CD4-positive, alpha-beta memory T cell (primary cell): ENCODE results near the gene CSF1R. TPM values are rescaled to one million over a fixed set of nuclear protein-coding genes. Genes with fewer than 3 reads are reported as not detected.
A peak's percentile ranks its signal among the peaks of the same experiment; 100 is the strongest.
"Not testable (repeated sequence)": the region's sequence is repeated elsewhere in the genome, so short reads cannot be mapped to it uniquely, and the experiment has no call there.

ENCODE experiments used
- CTCF ChIA-PET: fragments of 350-600 bp; sonication (Branson Sonifier 250); formaldehyde crosslinking; loops from one replicate; lab custom pipeline; 2021; ENCODE audit warnings: inconsistent platforms; ENCODE audit not compliant: partially characterized antibody; lab: Charles Lee
- POLR2A ChIA-PET: fragments of 350-600 bp; sonication (Branson Sonifier 250); formaldehyde crosslinking; loops from one replicate; lab custom pipeline; 2021; ENCODE audit not compliant: partially characterized antibody; lab: Charles Lee
- DNase-seq, 5 donors: peaks; one replicate each; pipeline versions ENCODE4 v3.0.0 to v3.0.0-alpha.2; 2020 to 2022; ENCODE audit warnings: mixed read lengths in 1 of 5
- H3K27ac ChIP-seq: one replicate; pipeline ENCODE4 v1.7.0; 2013; ENCODE audit warnings: low read depth, low read length
- H3K27me3 ChIP-seq: 2 replicates; pipeline ENCODE4 v1.7.0; 2013; ENCODE audit warnings: mild to moderate bottlenecking, low read length, moderate library complexity; ENCODE audit not compliant: insufficient read depth
- H3K36me3 ChIP-seq: 2 replicates; pipeline ENCODE4 v1.7.0; 2013; ENCODE audit warnings: mild to moderate bottlenecking, low read length, moderate library complexity; ENCODE audit not compliant: insufficient read depth
- H3K4me1 ChIP-seq: 2 replicates; pipeline ENCODE4 v1.7.0; 2013; ENCODE audit warnings: mild to moderate bottlenecking, low read length, moderate library complexity; ENCODE audit not compliant: insufficient read depth
- H3K4me3 ChIP-seq, 2 donors: one replicate each; pipeline ENCODE4 v1.7.0; 2013; ENCODE audit warnings: low read length in 2 of 2, mild to moderate bottlenecking in 1 of 2
- H3K9me3 ChIP-seq, 2 donors: one replicate each; pipeline ENCODE4 v1.7.0; 2013; ENCODE audit warnings: low read length in 2 of 2, control low read depth in 1 of 2; ENCODE audit not compliant: control insufficient read depth in 1 of 2
- H3K27ac Mint-ChIP-seq, 7 donors: one replicate each; pipeline ENCODE4 v1.8.0; 2020 to 2021; ENCODE audit warnings: mixed read lengths in 7 of 7, mild to moderate bottlenecking in 6 of 7, inconsistent platforms in 3 of 7, moderate library complexity in 3 of 7
- H3K27me3 Mint-ChIP-seq, 2 donors: one replicate each; pipeline ENCODE4 v1.8.0; 2020 to 2021; ENCODE audit warnings: mixed read lengths in 2 of 2
- H3K36me3 Mint-ChIP-seq, 2 donors: one replicate each; pipeline ENCODE4 v1.8.0; 2020 to 2021; ENCODE audit warnings: mixed read lengths in 2 of 2, inconsistent platforms in 1 of 2, mild to moderate bottlenecking in 1 of 2
- H3K4me1 Mint-ChIP-seq, 4 donors: one replicate each; pipeline ENCODE4 v1.8.0; 2020 to 2021; ENCODE audit warnings: mixed read lengths in 4 of 4, mild to moderate bottlenecking in 1 of 4
- H3K4me3 Mint-ChIP-seq, 8 donors: one replicate each; pipeline ENCODE4 v1.8.0; 2020 to 2021; ENCODE audit warnings: mixed read lengths in 8 of 8, mild to moderate bottlenecking in 7 of 8, moderate library complexity in 6 of 8, inconsistent platforms in 3 of 8
- H3K9me3 Mint-ChIP-seq, 8 donors: one replicate each; pipeline ENCODE4 v1.8.0; 2020 to 2021; ENCODE audit warnings: mixed read lengths in 8 of 8, mild to moderate bottlenecking in 5 of 8, inconsistent platforms in 3 of 8, moderate library complexity in 1 of 8
- intact Hi-C: fragments of 100-400 bp; cut with micrococcal nuclease; formaldehyde crosslinking; loops from one replicate; pipeline ENCODE4 v1.15.1; 2023
- polyA plus RNA-seq, 2 donors: library from polyadenylated mRNA; unstranded; fragments of 300-500 nt; fragmentation: Illumina TruSeq; gene quantifications; one replicate each; pipeline ENCODE4 v1.2.3, GENCODE V29; 2021
- total RNA-seq, 2 experiments: library from RNA; stranded (reverse); gene quantifications; one replicate each; pipeline ENCODE4 v1.2.3, GENCODE V29; 2021

CSF1R gene
- total and polyA plus RNA-seq, 4 experiments from 2014 or later = 0.04 to 2.9 (median 1.3) TPM

DNA sequence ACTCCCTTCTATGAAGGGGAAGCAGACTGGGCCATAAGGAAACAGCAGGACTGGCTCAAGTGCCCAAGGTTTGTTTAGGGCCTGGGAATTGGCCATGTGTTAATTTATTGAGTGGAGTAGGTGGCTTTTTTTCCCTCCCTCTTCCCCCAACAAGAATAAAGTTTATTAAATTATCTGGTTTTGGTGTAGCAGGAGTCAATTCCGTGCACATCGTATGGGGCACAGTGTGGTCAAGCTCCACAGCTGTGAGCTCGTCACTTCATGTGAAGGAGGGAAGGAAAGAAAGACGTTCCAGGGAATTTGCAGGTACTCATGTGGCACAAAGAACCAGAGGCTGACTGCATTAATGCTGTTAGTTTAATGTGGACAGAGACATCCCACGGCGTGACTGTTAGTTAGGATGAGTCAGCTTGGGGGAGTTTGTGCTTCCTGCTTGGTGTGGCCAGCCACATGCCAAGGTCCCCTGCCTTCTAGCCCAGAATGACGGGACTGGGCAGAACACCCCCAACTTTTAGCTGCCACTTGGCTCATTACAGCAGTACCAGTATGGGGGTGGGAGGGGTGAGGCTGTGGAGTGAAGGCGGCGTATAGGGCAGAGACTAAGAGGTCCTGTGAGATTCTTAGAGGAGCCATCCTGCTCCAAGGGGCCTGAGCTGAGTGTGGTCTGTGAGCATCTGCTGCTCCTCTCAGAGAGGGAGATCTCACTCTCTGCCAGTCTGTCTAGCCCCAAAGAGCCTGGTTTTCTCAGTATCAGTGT lies 33.2 kb downstream of the CSF1R start:
- Histone ChIP-seq H3K27me3 (no peaks in the 10 kb centered on the region), H3K27ac (no peak overlapping the region), H3K36me3 (peaks cover 51% of the 10 kb centered on the region), H3K4me3 (no peak overlapping the region), H3K9me3 (no peaks in the 10 kb centered on the region), H3K4me1 (no peaks in the 10 kb centered on the region)
- Mint-ChIP-seq H3K4me3 (no peak overlapping the region), H3K27ac (peak overlapping the region in 2 of 7 donors; percentile 12 to 60), H3K4me1 (peaks cover 0 to 2% (median under 1%) of the 10 kb centered on the region in 4 donors), H3K27me3 (no peaks in the 10 kb centered on the region), H3K36me3 (peaks cover 48 to 73% of the 10 kb centered on the region in 2 donors), H3K9me3 (no peaks in the 10 kb centered on the region)
- POLR2A ChIA-PET = no interaction called here
- intact Hi-C loops = no loop called here
- CTCF ChIA-PET = no interaction called here
- no peak for DNase-seq

DNA sequence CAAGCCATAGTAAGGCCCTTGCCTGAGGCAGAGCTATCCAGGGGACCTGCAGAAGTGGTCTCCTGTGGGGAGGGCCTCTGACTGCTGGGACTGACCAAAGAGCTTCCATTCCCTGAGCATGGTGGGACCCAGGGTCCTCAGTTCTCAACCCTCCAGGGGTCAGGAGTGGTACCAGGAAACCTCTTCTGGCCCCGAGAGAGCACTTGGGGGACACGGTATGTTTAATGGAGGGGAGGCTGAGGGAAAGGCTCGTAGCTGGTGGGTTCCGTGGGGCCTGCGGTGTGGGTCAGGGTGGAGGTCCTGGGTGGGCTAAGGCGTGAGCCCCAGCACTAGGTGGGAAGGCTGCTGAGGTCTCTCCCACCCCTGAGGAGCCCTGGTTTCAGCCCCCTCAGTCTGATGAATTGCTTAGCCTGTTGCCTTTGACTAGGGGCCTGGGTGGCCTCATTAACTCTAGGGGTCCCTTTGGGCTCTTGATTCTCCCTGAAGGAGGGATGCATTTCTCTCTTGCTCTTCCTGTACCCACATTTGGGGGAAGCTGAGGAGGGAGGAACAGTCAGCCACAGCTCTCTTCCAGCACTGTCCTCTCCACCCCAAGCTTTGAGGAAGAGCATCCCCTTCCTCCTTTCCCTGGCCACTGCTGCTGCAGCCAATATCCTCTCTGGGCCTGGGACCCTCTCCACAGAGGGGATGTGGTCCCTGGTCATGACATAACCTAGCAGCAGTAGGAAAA lies 34.0 kb downstream of the CSF1R start:
- Mint-ChIP-seq H3K9me3 (no peaks in the 10 kb centered on the region), H3K27me3 (no peaks in the 10 kb centered on the region), H3K4me3 (no peak overlapping the region), H3K36me3 (peaks cover 49 to 81% of the 10 kb centered on the region in 2 donors), H3K4me1 (peaks cover 0 to 1% (median 0%) of the 10 kb centered on the region in 4 donors), H3K27ac (peak overlapping the region in 1 of 7 donors; percentile 23)
- intact Hi-C loops = no loop called here
- DNase-seq = no peak
- Histone ChIP-seq H3K27me3 (no peaks in the 10 kb centered on the region), H3K4me1 (no peaks in the 10 kb centered on the region), H3K4me3 (no peak overlapping the region), H3K27ac (no peak overlapping the region), H3K9me3 (no peaks in the 10 kb centered on the region), H3K36me3 (peaks cover 59% of the 10 kb centered on the region)
- POLR2A ChIA-PET = no interaction called here
- CTCF ChIA-PET = interaction anchor here (0.6 kb wide), 1 partner anchor 432 kb away, joined by 4 read pairs; no protein-coding TSS in a partner anchor

GRCh38 chr5:150051657-150052195 lies 34.6 kb downstream of the CSF1R start:
- no peaks in the 10 kb centered on the region for H3K4me1 ChIP-seq
- H3K27me3 ChIP-seq = no peaks in the 10 kb centered on the region
- Mint-ChIP-seq H3K9me3 (no peaks in the 10 kb centered on the region), H3K4me1 (peaks cover 0 to 1% (median 0%) of the 10 kb centered on the region in 4 donors), H3K27ac (peak overlapping the region in 1 of 7 donors; percentile 23), H3K36me3 (peaks cover 49 to 86% of the 10 kb centered on the region in 2 donors), H3K27me3 (no peaks in the 10 kb centered on the region), H3K4me3 (no peak overlapping the region)
- no peak overlapping the region for H3K27ac ChIP-seq
- H3K9me3 ChIP-seq = no peaks in the 10 kb centered on the region
- H3K36me3 ChIP-seq = peaks cover 64% of the 10 kb centered on the region
- intact Hi-C loops = no loop called here
- DNase-seq = no peak
- ChIA-PET CTCF (no interaction called here), POLR2A (no interaction called here)
- no peak overlapping the region for H3K4me3 ChIP-seq

DNA sequence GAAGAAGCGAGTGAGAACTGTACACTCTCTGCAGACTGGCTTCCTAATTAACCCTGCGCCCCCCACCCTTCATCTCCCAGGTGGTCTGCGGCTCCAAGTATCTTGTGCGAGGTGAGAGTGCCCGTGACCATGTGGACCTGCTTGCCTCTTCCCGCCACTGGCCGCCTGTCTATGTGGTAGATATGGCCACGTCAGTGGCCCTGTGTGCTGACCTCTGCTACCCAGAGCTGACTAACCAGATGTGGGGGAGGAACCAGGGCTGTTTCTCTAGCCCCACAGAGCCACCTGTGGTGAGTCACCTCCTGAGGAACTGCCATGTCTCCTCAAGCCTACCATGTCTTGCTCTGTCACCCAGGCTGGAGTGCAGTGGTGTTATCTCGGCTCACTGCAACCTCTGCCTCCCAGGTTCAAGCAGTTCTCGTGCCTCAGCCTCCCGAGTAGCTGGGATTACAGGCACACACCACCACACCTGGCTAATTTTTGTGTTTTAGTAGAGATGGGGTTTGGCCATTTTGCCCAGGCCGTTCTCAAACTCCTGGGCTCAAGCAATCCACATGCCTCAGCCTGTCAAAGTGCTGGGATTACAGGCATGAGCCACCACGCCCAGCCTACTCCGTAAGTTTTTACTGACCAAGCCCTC lies 36.1 kb downstream of the CSF1R start:
- H3K4me1 Mint-ChIP-seq, H3K27ac ChIP-seq, H3K9me3 ChIP-seq, H3K4me1 ChIP-seq, H3K27me3 Mint-ChIP-seq, DNase-seq, H3K9me3 Mint-ChIP-seq, H3K27me3 ChIP-seq, POLR2A ChIA-PET, intact Hi-C loops, H3K4me3 ChIP-seq, H3K4me3 Mint-ChIP-seq: not testable (repeated sequence)
- peaks cover 49 to 90% of the 10 kb centered on the region in 2 donors for H3K36me3 Mint-ChIP-seq
- peak overlapping the region in 1 of 7 donors; percentile 70 for H3K27ac Mint-ChIP-seq
- CTCF ChIA-PET = interaction anchor here (0.6 to 1.2 kb wide), 2 partner anchors 20 to 24 kb away, joined by 3 to 4 read pairs; no protein-coding TSS in a partner anchor
- peaks cover 72% of the 10 kb centered on the region for H3K36me3 ChIP-seq

DNA sequence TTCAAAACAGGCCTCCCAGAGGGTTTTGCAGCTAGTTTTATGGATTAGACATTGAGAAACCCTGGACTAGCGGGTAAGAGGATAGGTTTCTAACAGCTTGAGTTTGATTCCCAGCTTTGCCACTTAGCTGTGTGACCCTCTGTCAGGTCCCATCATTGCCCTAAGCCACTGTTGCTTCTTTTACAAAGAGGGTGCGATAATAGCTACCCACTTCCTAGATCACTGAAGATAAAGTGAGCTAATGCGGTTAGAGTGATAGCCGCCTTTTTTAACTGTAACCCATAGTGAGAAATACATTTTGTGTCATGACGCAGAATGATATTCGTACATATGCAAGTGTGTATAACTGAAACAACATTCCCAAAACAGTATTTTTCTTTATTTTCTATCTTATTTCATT lies 40.3 kb downstream of the CSF1R start:
- DNase-seq = peak in 2 of 5 donors; percentile 5 to 18
- Histone ChIP-seq H3K27me3 (no peaks in the 10 kb centered on the region), H3K4me1 (peaks cover 11% of the 10 kb centered on the region), H3K9me3 (no peaks in the 10 kb centered on the region), H3K36me3 (peaks cover 91% of the 10 kb centered on the region), H3K27ac (no peak overlapping the region), H3K4me3 (no peak overlapping the region)
- intact Hi-C loops = no loop called here
- Mint-ChIP-seq H3K9me3 (peaks cover 0 to 2% (median 0%) of the 10 kb centered on the region in 8 donors), H3K27ac (peak overlapping the region in 1 of 7 donors; percentile 34), H3K4me3 (no peak overlapping the region), H3K27me3 (no peaks in the 10 kb centered on the region), H3K36me3 (peaks cover 61 to 94% of the 10 kb centered on the region in 2 donors), H3K4me1 (peaks cover 4 to 25% (median 7%) of the 10 kb centered on the region in 4 donors)
- ChIA-PET POLR2A (no interaction called here), CTCF (no interaction called here)

DNA sequence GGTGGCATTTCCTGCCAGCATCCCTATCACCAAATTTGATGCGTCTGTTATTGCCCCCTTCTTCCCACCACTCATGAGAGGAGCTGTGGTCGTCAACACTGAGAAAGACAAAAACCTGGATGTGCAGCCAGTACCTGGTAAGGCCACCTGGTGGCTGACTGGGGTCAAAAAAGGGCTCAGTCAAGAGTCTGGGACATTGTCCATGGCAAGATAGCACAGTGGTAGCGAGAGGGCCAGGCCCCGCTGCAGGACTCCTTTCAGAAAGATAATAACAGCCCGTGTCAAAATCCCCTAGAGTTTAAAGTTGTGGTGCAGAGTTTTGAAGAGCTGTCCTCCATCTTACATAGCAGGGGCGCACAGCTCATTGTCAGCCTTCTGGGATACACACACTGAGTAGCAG lies 40.8 kb downstream of the CSF1R start:
- H3K27ac Mint-ChIP-seq = peak overlapping the region in 2 of 7 donors; percentile 15 to 34
- H3K36me3 Mint-ChIP-seq = peaks cover 61 to 94% of the 10 kb centered on the region in 2 donors
- H3K4me1 ChIP-seq = peaks cover 11% of the 10 kb centered on the region
- peaks cover 0 to 2% (median 0%) of the 10 kb centered on the region in 8 donors for H3K9me3 Mint-ChIP-seq
- H3K27me3 ChIP-seq = no peaks in the 10 kb centered on the region
- DNase-seq = no peak
- H3K36me3 ChIP-seq = peaks cover 91% of the 10 kb centered on the region
- no peaks in the 10 kb centered on the region for H3K9me3 ChIP-seq
- intact Hi-C loops = no loop called here
- no peak overlapping the region for H3K4me3 Mint-ChIP-seq
- no peak overlapping the region for H3K27ac ChIP-seq
- ChIA-PET CTCF (no interaction called here), POLR2A (no interaction called here)
- peaks cover 4 to 25% (median 7%) of the 10 kb centered on the region in 4 donors for H3K4me1 Mint-ChIP-seq
- no peak overlapping the region for H3K4me3 ChIP-seq
- H3K27me3 Mint-ChIP-seq = no peaks in the 10 kb centered on the region
